ENCODE data around the gene SRP19.
"Not testable (repeated sequence)": the region's sequence is repeated elsewhere in the genome, so short reads cannot be mapped to it uniquely, and the experiment has no call there.

SRP19 gene

DNA sequence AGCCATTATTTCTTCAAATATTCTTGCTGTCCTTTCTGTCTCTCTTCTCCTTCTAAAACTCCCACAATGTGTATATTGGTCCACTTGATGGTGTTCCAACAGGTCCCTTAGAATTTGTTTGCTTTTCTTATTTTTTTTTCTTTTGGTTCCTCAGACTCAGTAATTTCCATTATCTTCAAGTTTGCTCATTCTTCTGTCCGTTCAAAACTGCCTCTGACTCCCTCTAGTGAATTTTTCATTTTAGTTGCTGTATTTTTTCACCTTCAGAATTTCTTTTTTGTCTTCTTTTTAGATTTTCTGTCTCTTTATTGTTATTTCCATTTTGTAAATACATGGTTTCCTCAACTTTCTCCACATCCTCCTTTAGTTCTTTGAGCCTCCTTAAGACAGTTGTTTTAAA is 6.4 kb upstream of the SRP19 start:
- Mint-ChIP-seq H3K4me1 (ENCODE audit: low read depth in 2 of 2) (no peaks in the 10 kb centered on the region), H3K27me3 (peaks cover 30 to 41% of the 10 kb centered on the region in 2 donors), H3K27ac (no peak overlapping the region), H3K4me3 (no peak overlapping the region), H3K36me3 (ENCODE audit: insufficient read depth) (no peaks in the 10 kb centered on the region), H3K9me3 (no peaks in the 10 kb centered on the region)
- DNase-seq: no peak
- ATAC-seq (replicated peaks): no peak

DNA sequence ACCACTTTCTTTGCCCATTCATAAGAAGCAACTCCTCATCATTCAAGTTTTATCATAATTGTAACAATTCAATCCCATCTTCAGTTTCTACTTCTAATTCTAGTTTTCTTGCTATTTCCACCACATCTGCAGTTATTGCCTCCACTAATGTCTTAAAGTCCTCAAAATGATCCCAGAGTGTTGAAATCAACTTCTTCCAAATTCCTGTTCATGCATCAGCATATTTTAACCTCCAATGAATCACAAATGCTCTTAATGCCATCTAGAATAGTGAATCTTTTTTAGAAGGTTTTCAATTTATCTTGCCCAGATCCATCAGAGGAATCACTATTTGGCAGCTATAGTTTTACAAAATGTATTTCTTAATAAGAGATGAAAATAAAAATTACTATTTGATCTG is 3.2 kb upstream of the SRP19 start:
- no peak overlapping the region for H3K4me3 Mint-ChIP-seq
- no peak for DNase-seq
- peaks cover 17% of the 10 kb centered on the region for H3K36me3 Mint-ChIP-seq (ENCODE audit: insufficient read depth)

DNA sequence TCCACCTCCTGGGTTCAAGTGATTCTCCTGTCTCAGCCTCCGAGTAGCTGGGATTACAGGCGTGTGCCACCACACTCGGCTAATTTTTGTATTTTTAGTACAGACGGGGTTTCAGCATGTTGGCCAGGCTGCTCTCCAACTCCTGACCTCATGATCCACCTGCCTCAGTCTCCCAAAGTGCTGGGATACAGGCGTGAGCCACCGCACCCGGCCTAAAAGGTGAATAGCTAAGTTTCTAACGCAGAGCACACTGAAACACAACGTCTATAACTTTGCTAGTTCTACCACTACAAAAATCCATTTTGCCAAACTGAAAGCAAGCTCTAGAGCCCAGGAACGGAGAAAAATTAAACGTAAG is 537 bp upstream of the SRP19 start:
- H3K36me3 Mint-ChIP-seq (ENCODE audit: insufficient read depth): peaks cover 41% of the 10 kb centered on the region
- H3K27ac Mint-ChIP-seq: peak overlapping the region; percentile 94 to 97
- peak overlapping the region; percentile 94 to 95 for H3K4me3 Mint-ChIP-seq
- H3K4me1 Mint-ChIP-seq (ENCODE audit: low read depth in 2 of 2): peaks cover 20 to 23% of the 10 kb centered on the region in 2 donors
- not testable (repeated sequence) for H3K9me3 Mint-ChIP-seq; ATAC-seq (replicated peaks); DNase-seq
- peaks cover 12 to 19% of the 10 kb centered on the region in 2 donors for H3K27me3 Mint-ChIP-seq

More for the DNA sequence above, 3.2 kb upstream of the SRP19 start:
- Mint-ChIP-seq H3K27ac (no peak overlapping the region), H3K27me3 (peaks cover 30 to 41% of the 10 kb centered on the region in 2 donors), H3K9me3 (no peaks in the 10 kb centered on the region), H3K4me1 (ENCODE audit: low read depth in 2 of 2) (peaks cover 11 to 15% of the 10 kb centered on the region in 2 donors)
- ATAC-seq (replicated peaks): no peak

DNA sequence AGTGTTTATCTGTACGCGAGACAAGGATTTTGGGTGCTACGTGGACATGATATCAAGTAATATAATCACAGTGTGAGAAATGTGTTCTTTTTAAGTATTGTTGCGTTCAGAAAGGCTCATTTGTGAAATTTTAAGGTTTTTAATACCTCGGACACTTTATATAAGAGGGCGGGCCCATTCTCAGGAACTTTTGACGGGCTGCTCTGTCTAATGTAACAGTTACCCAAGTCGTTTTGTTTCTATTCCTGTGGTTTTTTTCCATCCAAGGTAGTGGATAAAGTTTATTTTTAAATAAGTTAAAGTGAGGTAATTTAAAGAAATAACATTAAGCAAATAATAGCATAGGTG is 525 bp downstream of the SRP19 start:
- no peak for ATAC-seq (replicated peaks)
- Mint-ChIP-seq H3K9me3 (no peaks in the 10 kb centered on the region), H3K27me3 (peaks cover 1 to 10% of the 10 kb centered on the region in 2 donors), H3K27ac (peak overlapping the region; percentile 94 to 97), H3K4me1 (ENCODE audit: low read depth in 2 of 2) (peaks cover 20 to 23% of the 10 kb centered on the region in 2 donors), H3K4me3 (peak overlapping the region; percentile 94 to 95), H3K36me3 (ENCODE audit: insufficient read depth) (peaks cover 52% of the 10 kb centered on the region)
- DNase-seq: no peak

DNA sequence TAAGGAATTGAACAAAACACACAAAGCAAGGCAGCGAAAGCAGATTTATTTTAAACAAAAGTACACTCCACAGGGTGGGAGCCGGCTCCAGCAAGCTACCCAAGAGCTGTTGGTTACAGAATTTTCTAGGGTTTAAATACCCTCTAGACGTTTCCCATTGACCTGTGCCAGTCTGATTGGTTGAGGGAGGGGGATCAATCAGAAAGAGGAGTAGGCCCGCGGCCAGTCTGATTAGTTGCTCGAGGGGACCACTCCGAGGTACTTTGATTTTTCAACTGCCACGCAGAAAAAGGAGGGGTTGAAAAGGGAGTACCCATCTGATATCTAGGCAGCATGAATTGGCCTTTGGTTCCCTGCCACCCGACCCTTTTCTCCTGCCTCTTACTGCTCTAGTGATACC is 998 bp downstream of the SRP19 start:
- DNase-seq (no peak), ATAC-seq (replicated peaks) (no peak)
- Mint-ChIP-seq H3K4me1 (ENCODE audit: low read depth in 2 of 2) (peaks cover 20 to 23% of the 10 kb centered on the region in 2 donors), H3K27me3 (peaks cover 0 to 10% of the 10 kb centered on the region in 2 donors), H3K9me3 (no peaks in the 10 kb centered on the region), H3K36me3 (ENCODE audit: insufficient read depth) (peaks cover 56% of the 10 kb centered on the region), H3K27ac (peak overlapping the region; percentile 94 to 97), H3K4me3 (peak overlapping the region; percentile 94 to 95)

DNA sequence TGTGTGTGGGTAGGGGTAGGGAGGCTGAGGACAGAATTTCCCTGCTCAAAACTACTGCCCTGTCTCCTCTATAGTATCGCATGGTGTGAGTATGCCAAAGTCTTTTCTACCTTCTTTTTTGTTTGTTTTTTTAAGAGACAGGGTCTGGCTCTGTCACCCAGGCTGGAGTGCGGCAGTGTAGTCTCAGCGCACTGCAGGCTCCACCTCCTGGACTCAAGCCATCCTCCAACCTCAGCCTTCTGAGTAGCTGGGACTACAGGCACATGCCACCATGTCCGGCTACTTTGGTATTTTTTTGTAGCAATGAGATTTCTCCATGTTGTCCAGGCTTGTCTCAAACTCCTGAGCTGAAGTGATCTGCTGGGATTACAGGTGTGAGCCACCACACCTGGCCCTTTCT is 2.5 kb downstream of the SRP19 start:
- ATAC-seq (replicated peaks) (no peak), DNase-seq (no peak)
- H3K4me3 Mint-ChIP-seq: peak overlapping the region; percentile 14 to 95
- no peaks in the 10 kb centered on the region for H3K27me3 Mint-ChIP-seq
- peaks cover 20 to 27% of the 10 kb centered on the region in 2 donors for H3K4me1 Mint-ChIP-seq (ENCODE audit: low read depth in 2 of 2)
- H3K36me3 Mint-ChIP-seq (ENCODE audit: insufficient read depth): peaks cover 71% of the 10 kb centered on the region
- peak overlapping the region; percentile 6 to 94 for H3K27ac Mint-ChIP-seq
- no peaks in the 10 kb centered on the region for H3K9me3 Mint-ChIP-seq

DNA sequence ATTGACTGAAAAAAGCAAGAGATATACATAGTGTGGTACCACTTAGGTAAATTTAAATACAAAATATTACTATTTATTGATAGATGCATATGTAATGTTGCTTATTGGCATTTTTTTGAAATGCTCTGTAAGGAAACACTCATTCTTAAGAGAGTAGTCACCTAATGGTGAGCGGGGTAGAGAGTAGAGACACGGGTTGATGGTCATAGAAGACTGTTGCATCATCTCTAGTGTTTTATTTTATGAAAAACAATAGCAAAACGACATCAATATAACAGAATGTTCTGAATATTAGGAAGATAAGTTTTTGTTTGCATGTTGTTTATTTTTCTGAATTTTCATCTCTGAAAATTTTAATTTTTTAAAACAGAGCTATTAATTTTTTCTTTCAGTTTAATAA is 4.0 kb downstream of the SRP19 start:
- ATAC-seq (replicated peaks) (no peak), DNase-seq (no peak)
- no peak overlapping the region for H3K27ac Mint-ChIP-seq
- H3K4me1 Mint-ChIP-seq (ENCODE audit: low read depth in 2 of 2): peaks cover 20 to 30% of the 10 kb centered on the region in 2 donors
- no peaks in the 10 kb centered on the region for H3K9me3 Mint-ChIP-seq
- peaks cover 85% of the 10 kb centered on the region for H3K36me3 Mint-ChIP-seq (ENCODE audit: insufficient read depth)
- no peak overlapping the region for H3K4me3 Mint-ChIP-seq
- H3K27me3 Mint-ChIP-seq: no peaks in the 10 kb centered on the region

DNA sequence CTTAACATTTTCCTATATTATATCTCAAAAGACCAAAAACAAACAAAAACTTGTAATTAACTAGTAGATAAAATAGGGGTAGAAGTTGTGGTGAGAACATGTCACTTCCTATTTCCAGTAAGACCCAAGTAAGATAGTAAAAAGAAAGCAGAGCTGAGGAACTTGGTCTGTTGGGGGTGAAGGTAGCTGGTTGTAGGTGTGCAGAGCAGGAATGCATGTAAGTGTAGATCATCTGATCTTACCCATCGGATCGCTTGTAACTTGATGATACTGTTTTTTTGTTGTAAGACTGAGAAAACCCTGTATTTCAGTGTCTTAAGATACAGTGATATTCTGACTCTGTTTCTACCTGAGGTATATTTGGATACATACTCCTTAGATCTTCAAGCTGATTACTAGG is 5.7 kb downstream of the SRP19 start:
- H3K27me3 Mint-ChIP-seq: no peaks in the 10 kb centered on the region
- DNase-seq (no peak), ATAC-seq (replicated peaks) (no peak)
- peaks cover 14 to 25% of the 10 kb centered on the region in 2 donors for H3K4me1 Mint-ChIP-seq (ENCODE audit: low read depth in 2 of 2)
- peak overlapping the region in 1 of 2 donors; percentile 33 for H3K27ac Mint-ChIP-seq
- no peaks in the 10 kb centered on the region for H3K9me3 Mint-ChIP-seq
- peaks cover 85% of the 10 kb centered on the region for H3K36me3 Mint-ChIP-seq (ENCODE audit: insufficient read depth)
- H3K4me3 Mint-ChIP-seq: no peak overlapping the region

DNA sequence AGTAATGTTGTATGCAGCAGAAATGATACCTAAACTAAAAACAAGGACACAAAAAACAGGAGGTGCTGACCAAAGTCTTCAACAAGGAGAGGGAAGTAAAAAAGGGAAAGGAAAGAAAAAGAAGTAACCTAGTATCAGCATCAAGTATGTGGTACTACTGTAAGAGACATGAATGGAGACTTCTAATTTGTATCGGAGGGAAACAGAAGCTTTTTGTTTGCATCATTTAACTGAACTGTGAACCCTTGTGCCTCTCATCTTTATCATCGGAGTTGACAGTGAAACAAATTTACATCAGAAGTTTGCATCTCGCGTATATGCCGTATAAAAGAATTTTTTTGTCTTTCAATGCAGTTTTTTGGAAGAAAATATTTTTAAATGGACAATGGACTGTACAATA is 6.3 kb downstream of the SRP19 start:
- ATAC-seq (replicated peaks): no peak
- no peak overlapping the region for H3K4me3 Mint-ChIP-seq
- no peak for DNase-seq
- no peaks in the 10 kb centered on the region for H3K9me3 Mint-ChIP-seq
- H3K4me1 Mint-ChIP-seq (ENCODE audit: low read depth in 2 of 2): peaks cover 13 to 23% of the 10 kb centered on the region in 2 donors
- no peaks in the 10 kb centered on the region for H3K27me3 Mint-ChIP-seq
- H3K36me3 Mint-ChIP-seq (ENCODE audit: insufficient read depth): peaks cover 87% of the 10 kb centered on the region
- H3K27ac Mint-ChIP-seq: peak overlapping the region in 1 of 2 donors; percentile 86

DNA sequence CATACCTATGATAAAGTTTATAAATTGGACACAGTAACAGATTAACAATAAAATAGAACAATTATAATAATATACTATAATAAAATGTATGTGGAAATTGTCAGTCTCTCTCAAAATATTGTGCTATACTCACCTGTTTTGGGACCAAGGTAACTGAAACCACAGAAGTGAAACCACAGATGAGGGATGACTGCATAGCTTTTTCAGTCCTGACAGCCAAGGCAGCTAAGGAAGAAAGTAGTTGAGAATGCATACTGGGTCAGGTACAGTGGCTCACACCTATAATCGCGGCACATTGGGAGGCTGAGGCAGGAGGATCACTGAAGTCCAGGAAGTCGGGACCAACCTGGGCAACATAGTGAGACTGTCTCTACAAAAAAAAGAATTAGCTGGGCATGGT is 8.9 kb downstream of the SRP19 start:
- peaks cover 73% of the 10 kb centered on the region for H3K36me3 Mint-ChIP-seq (ENCODE audit: insufficient read depth)
- no peak overlapping the region for H3K4me3 Mint-ChIP-seq
- no peaks in the 10 kb centered on the region for H3K9me3 Mint-ChIP-seq
- ATAC-seq (replicated peaks): peak; percentile 35
- peaks cover 4 to 21% of the 10 kb centered on the region in 2 donors for H3K4me1 Mint-ChIP-seq (ENCODE audit: low read depth in 2 of 2)
- peak overlapping the region; percentile 68 to 86 for H3K27ac Mint-ChIP-seq
- no peaks in the 10 kb centered on the region for H3K27me3 Mint-ChIP-seq
- DNase-seq: no peak

DNA sequence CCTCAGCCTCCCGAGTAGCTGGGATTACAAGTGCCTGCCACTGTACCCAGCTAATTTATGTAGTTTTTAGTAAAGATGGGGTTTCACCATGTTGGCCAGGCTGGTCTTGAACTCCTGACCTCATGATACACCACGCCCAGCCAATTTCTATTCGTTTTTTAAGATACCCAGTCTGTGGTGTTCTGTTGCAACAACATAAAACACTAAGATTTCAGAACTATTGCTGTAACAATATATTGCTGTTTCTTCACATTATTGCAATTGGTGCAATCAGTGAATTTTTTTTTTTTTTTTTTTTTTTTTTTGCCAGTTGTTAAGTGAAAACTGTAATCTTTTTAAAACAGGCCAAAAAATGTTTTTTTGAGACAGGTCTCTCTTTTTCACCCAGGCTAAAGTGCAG is 9.9 kb downstream of the SRP19 start:
- H3K27me3 Mint-ChIP-seq: no peaks in the 10 kb centered on the region
- peaks cover 63% of the 10 kb centered on the region for H3K36me3 Mint-ChIP-seq (ENCODE audit: insufficient read depth)
- DNase-seq (no peak), ATAC-seq (replicated peaks) (no peak)
- H3K4me1 Mint-ChIP-seq (ENCODE audit: low read depth in 2 of 2): peaks cover 4 to 21% of the 10 kb centered on the region in 2 donors
- no peaks in the 10 kb centered on the region for H3K9me3 Mint-ChIP-seq
- H3K4me3 Mint-ChIP-seq: no peak overlapping the region
- H3K27ac Mint-ChIP-seq: no peak overlapping the region

DNA sequence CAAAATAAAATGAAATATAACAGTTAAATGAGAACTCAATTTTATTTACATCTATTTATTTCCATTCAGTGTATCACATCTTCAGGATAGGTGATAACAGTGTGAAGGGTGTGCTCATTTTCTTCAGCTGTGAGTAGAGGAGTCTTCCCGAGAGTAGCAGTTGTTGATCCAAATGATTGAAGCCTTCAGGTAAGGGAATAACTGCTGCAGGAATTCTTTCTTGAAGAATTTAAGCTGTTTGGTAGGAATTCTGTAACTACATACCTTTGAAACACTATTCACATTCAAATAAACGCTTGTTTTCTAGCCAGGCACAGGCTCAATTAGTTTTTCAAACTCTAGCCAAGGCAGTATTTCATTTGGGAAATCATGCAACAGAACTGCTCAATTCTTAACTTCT is 15.3 kb downstream of the SRP19 start:
- no peaks in the 10 kb centered on the region for H3K27me3 Mint-ChIP-seq
- H3K9me3 Mint-ChIP-seq: no peaks in the 10 kb centered on the region
- H3K4me1 Mint-ChIP-seq (ENCODE audit: low read depth in 2 of 2): peaks cover 12 to 40% of the 10 kb centered on the region in 2 donors
- peaks cover 21% of the 10 kb centered on the region for H3K36me3 Mint-ChIP-seq (ENCODE audit: insufficient read depth)
- H3K27ac Mint-ChIP-seq: peak overlapping the region in 1 of 2 donors; percentile 79
- DNase-seq (no peak), ATAC-seq (replicated peaks) (no peak)
- no peak overlapping the region for H3K4me3 Mint-ChIP-seq

DNA sequence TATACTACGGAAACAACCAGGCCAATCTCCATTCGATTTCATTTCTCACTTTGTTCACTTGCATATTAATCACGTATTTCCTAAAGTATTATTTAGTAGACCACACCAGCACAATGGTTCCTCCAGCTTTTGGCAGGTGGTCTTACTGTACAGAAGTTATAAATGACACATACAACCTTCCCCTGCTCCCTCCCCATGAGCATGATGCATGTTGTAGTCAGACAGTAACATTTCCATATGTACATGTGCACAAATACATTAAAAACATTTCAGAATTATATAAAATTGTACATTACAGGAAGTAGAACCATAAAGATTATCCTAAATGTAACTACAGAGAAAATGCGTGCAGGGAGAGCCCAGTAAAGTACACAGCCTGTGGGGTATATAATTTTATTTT is 17.0 kb downstream of the SRP19 start:
- no peak for DNase-seq
- Mint-ChIP-seq H3K36me3 (ENCODE audit: insufficient read depth) (peaks cover 14% of the 10 kb centered on the region), H3K27ac (peak overlapping the region; percentile 44 to 79), H3K9me3 (no peaks in the 10 kb centered on the region), H3K4me3 (peak overlapping the region in 1 of 2 donors; percentile 39), H3K27me3 (no peaks in the 10 kb centered on the region), H3K4me1 (ENCODE audit: low read depth in 2 of 2) (peaks cover 9 to 31% of the 10 kb centered on the region in 2 donors)
- no peak for ATAC-seq (replicated peaks)

DNA sequence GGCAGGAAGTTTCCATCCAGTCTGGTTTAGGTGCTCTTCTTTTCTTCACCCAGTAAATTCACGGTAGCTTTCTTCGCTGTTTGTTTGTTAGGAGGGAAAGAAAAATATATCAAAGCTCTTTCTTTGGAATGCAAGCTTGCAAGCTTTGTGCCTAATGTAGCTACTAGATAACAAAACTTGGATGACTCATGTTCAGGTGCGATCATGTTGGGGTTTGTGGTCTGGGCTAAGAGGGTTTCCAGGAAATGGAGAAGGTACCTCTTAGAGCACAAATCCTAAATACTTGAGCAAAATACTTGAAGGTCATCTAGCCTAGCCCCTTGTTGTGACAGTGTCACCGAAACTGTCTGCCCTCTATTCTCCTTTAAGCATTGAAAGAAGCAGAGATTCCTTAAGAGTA is 17.7 kb downstream of the SRP19 start:
- no peaks in the 10 kb centered on the region for H3K27me3 Mint-ChIP-seq
- no peaks in the 10 kb centered on the region for H3K9me3 Mint-ChIP-seq
- H3K4me1 Mint-ChIP-seq (ENCODE audit: low read depth in 2 of 2): peaks cover 9 to 31% of the 10 kb centered on the region in 2 donors
- ATAC-seq (replicated peaks) (peak; percentile 96), DNase-seq (peak; percentile 11 to 20 (median 11))
- H3K27ac Mint-ChIP-seq: peak overlapping the region; percentile 44 to 79
- peak overlapping the region; percentile 39 to 66 for H3K4me3 Mint-ChIP-seq
- peaks cover 14% of the 10 kb centered on the region for H3K36me3 Mint-ChIP-seq (ENCODE audit: insufficient read depth)
